Measurements from ENCODE around the gene C1QTNF3.
"Not testable (repeated sequence)": the region's sequence is repeated elsewhere in the genome, so short reads cannot be mapped to it uniquely, and the experiment has no call there.

Gene C1QTNF3

GRCh38 chr5:34021334-34021733 lies 21.7 kb downstream of the C1QTNF3 start:
- DNase-seq (ENCODE audit: low spot score): no peak

- no peak for DNase-seq (ENCODE audit: low spot score)
Observed at GRCh38 chr5:34020726-34021125, 22.3 kb downstream of the C1QTNF3 start.

GRCh38 chr5:34017254-34017653 lies 25.8 kb downstream of the C1QTNF3 start:
- no peak for DNase-seq (ENCODE audit: low spot score)

GRCh38 chr5:34016750-34017149 lies 26.3 kb downstream of the C1QTNF3 start:
- DNase-seq (ENCODE audit: low spot score): no peak

- DNase-seq (ENCODE audit: low spot score): no peak
Observed at GRCh38 chr5:34016222-34016621, 26.8 kb downstream of the C1QTNF3 start.

GRCh38 chr5:34015120-34015822 lies 27.7 kb downstream of the C1QTNF3 start:
- DNase-seq (ENCODE audit: low spot score): no peak

GRCh38 chr5:34014626-34015025 lies 28.4 kb downstream of the C1QTNF3 start:
- no peak for DNase-seq (ENCODE audit: low spot score)

GRCh38 chr5:34013547-34013946 lies 29.5 kb downstream of the C1QTNF3 start:
- no peak for DNase-seq (ENCODE audit: low spot score)

GRCh38 chr5:34012791-34013190 lies 30.2 kb downstream of the C1QTNF3 start:
- no peak for DNase-seq (ENCODE audit: low spot score)

- DNase-seq (ENCODE audit: low spot score): no peak
Observed at GRCh38 chr5:34011536-34011935, 31.5 kb downstream of the C1QTNF3 start.

- not testable (repeated sequence) for DNase-seq (ENCODE audit: low spot score)
Observed at GRCh38 chr5:34010146-34010545, 32.9 kb downstream of the C1QTNF3 start.

- DNase-seq (ENCODE audit: low spot score): no peak
Observed at GRCh38 chr5:34009610-34010009, 33.4 kb downstream of the C1QTNF3 start.

- DNase-seq (ENCODE audit: low spot score): no peak
Observed at GRCh38 chr5:34008802-34009201, 34.2 kb downstream of the C1QTNF3 start.

- peak; percentile 94 for DNase-seq (ENCODE audit: low spot score)
Observed at GRCh38 chr5:34007621-34008600, 35.1 kb downstream of the C1QTNF3 start, which contains the start of gene AMACR. TSS of gene AMACR (minus strand) at chr5:34008050. CDS start at chr5:34008019, 31 bp downstream.

GRCh38 chr5:34007201-34007620 lies 35.8 kb downstream of the C1QTNF3 start:
- DNase-seq (ENCODE audit: low spot score): peak; percentile 30

GRCh38 chr5:34005681-34006080 lies 37.3 kb downstream of the C1QTNF3 start:
- DNase-seq (ENCODE audit: low spot score): no peak

GRCh38 chr5:34005211-34005610 lies 37.8 kb downstream of the C1QTNF3 start:
- no peak for DNase-seq (ENCODE audit: low spot score)

- DNase-seq (ENCODE audit: low spot score): no peak
Observed at GRCh38 chr5:34003941-34004340, 39.1 kb downstream of the C1QTNF3 start.

- no peak for DNase-seq (ENCODE audit: low spot score)
Observed at GRCh38 chr5:34002629-34003328, 40.2 kb downstream of the C1QTNF3 start.

GRCh38 chr5:34001241-34001841 lies 41.7 kb downstream of the C1QTNF3 start:
- no peak for DNase-seq (ENCODE audit: low spot score)

GRCh38 chr5:33999978-34000377 lies 43.0 kb downstream of the C1QTNF3 start:
- no peak for DNase-seq (ENCODE audit: low spot score)
